Measurements from ENCODE around the gene UCK2. TPM values are rescaled to one million over a fixed set of nuclear protein-coding genes. Genes with fewer than 3 reads are reported as not detected.

UCK2 gene
- total RNA-seq, 2 donors from 2014 or later: 65.8 to 73.6 TPM

DNA sequence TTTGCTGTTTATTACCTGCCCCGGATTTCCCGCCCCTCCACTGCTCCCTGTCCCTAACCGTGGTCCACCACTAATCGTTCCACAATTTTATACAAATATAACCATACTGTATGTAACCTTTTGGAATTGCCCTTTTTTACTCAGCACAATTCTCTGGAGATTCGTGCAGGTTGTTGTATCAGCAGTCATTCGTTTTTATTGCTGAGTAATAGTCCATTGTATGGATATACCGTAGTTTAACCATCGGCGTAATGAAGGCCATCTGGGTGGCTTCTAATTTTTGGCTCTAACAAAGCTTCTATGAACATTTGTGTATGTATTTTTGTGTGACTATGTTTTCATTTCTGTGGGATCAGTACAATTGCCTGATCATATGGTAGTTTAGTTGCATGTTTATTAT is 50.0 kb downstream of the UCK2 start:
- Mint-ChIP-seq H3K9me3 (peaks cover 46% of the 10 kb centered on the region), H3K27ac (no peak overlapping the region), H3K27me3 (ENCODE audit: insufficient read depth) (no peaks in the 10 kb centered on the region), H3K4me1 (peaks cover 15% of the 10 kb centered on the region), H3K36me3 (ENCODE audit: low read depth) (peaks cover 49% of the 10 kb centered on the region), H3K4me3 (no peak overlapping the region)
- DNase-seq: no peak
- H3K9me3 ChIP-seq (ENCODE audit: control insufficient read depth, low read length): peaks cover 43% of the 10 kb centered on the region
- TF ChIP-seq, protein P1, sequence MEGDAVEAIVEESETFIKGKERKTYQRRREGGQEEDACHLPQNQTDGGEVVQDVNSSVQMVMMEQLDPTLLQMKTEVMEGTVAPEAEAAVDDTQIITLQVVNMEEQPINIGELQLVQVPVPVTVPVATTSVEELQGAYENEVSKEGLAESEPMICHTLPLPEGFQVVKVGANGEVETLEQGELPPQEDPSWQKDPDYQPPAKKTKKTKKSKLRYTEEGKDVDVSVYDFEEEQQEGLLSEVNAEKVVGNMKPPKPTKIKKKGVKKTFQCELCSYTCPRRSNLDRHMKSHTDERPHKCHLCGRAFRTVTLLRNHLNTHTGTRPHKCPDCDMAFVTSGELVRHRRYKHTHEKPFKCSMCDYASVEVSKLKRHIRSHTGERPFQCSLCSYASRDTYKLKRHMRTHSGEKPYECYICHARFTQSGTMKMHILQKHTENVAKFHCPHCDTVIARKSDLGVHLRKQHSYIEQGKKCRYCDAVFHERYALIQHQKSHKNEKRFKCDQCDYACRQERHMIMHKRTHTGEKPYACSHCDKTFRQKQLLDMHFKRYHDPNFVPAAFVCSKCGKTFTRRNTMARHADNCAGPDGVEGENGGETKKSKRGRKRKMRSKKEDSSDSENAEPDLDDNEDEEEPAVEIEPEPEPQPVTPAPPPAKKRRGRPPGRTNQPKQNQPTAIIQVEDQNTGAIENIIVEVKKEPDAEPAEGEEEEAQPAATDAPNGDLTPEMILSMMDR (conservative IDR thresholded peaks at IDR 0.05): no peak
- H3K27ac ChIP-seq (ENCODE audit: low read depth, low read length): no peak overlapping the region
- H3K4me3 ChIP-seq (ENCODE audit: low read length): peak overlapping the region; percentile 31
- no peaks in the 10 kb centered on the region for H3K27me3 ChIP-seq (ENCODE audit: control insufficient read depth, insufficient read depth, low read length, poor library complexity, severe bottlenecking)
- H3K36me3 ChIP-seq (ENCODE audit: control insufficient read depth, insufficient read depth, low read length): peaks cover 23% of the 10 kb centered on the region
- WGBS, 2 experiments (ENCODE audit: insufficient coverage in 1 of 2, insufficient read length in 1 of 2): 87 to 96% methylated on average over 9 of the region's 9 CpGs
- no peak overlapping the region for H3K9ac ChIP-seq (ENCODE audit: extremely low read depth, low read length, poor library complexity, severe bottlenecking)
- peaks cover 15% of the 10 kb centered on the region for H3K4me1 ChIP-seq (ENCODE audit: control insufficient read depth, insufficient read depth, low read length)

DNA sequence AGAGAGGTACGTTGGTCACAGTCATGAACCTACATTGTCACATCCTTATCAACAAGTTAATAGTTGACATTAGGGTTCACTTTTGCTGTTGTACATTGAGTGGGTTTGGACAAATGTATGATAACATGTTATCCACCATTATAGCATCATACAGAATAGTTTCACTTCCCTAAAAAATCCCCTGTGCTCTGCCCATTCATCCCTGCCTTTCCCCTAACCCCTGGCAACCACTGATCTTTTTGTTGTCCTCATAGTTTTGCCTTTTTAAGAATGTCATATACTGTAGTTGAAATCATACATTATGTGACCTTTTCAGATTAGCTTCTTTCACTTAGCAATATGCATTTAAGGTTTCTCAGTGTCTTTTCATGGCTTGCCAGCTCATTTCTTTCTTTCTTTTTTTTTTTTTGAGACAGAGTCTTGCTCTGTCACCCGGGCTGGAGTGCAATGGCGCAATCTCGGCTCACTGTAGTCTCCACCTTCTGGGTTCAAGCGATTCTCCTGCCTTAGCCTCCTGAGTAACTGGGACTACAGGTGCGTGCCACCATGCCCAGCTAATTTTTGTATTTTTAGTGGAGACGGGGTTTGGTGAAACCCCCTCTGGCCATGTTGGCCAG is 50.6 kb downstream of the UCK2 start:
- Mint-ChIP-seq H3K36me3 (ENCODE audit: low read depth) (peaks cover 45% of the 10 kb centered on the region), H3K27me3 (ENCODE audit: insufficient read depth) (no peaks in the 10 kb centered on the region), H3K9me3 (peaks cover 40% of the 10 kb centered on the region), H3K4me3 (no peak overlapping the region), H3K4me1 (peaks cover 18% of the 10 kb centered on the region), H3K27ac (no peak overlapping the region)
- H3K27ac ChIP-seq (ENCODE audit: low read depth, low read length): no peak overlapping the region
- peaks cover 16% of the 10 kb centered on the region for H3K36me3 ChIP-seq (ENCODE audit: control insufficient read depth, insufficient read depth, low read length)
- no peak for DNase-seq
- TF ChIP-seq, protein P1 (conservative IDR thresholded peaks at IDR 0.05): no peak
- no peaks in the 10 kb centered on the region for H3K27me3 ChIP-seq (ENCODE audit: control insufficient read depth, insufficient read depth, low read length, poor library complexity, severe bottlenecking)
- 81 to 95% methylated on average over 6 to 7 of the region's 7 CpGs for WGBS, 2 experiments (ENCODE audit: insufficient coverage in 1 of 2, insufficient read length in 1 of 2)
- peak overlapping the region; percentile 31 for H3K4me3 ChIP-seq (ENCODE audit: low read length)
- H3K9ac ChIP-seq (ENCODE audit: extremely low read depth, low read length, poor library complexity, severe bottlenecking): no peak overlapping the region
- H3K9me3 ChIP-seq (ENCODE audit: control insufficient read depth, low read length): peaks cover 36% of the 10 kb centered on the region
- peaks cover 15% of the 10 kb centered on the region for H3K4me1 ChIP-seq (ENCODE audit: control insufficient read depth, insufficient read depth, low read length)

DNA sequence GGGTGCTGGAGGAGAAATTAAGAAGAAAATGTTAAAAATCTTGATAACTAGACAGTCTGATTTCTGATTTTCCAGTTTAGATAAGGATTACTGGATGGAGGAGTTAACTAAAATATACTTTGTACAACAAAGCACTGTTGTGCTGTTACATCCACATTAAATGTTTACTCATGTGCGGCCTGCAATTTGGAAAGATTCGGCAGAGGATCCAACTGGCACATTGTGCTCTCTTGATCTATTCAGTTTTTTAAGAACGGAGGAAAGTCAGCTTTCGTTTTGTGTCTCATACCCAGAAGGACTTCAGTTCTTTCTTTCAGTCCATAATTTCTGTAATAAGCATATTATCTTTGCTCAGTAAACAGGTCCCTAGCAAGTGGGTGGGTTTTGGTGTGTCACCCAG is 52.5 kb downstream of the UCK2 start:
- TF ChIP-seq, protein P1 (conservative IDR thresholded peaks at IDR 0.05): no peak
- H3K4me3 ChIP-seq (ENCODE audit: low read length): no peak overlapping the region
- WGBS, 2 experiments (ENCODE audit: insufficient coverage in 1 of 2, insufficient read length in 1 of 2): 96 to 100% methylated on average over 4 of the region's 4 CpGs
- no peak overlapping the region for H3K9ac ChIP-seq (ENCODE audit: extremely low read depth, low read length, poor library complexity, severe bottlenecking)
- peaks cover 23% of the 10 kb centered on the region for H3K4me1 ChIP-seq (ENCODE audit: control insufficient read depth, insufficient read depth, low read length)
- H3K27me3 ChIP-seq (ENCODE audit: control insufficient read depth, insufficient read depth, low read length, poor library complexity, severe bottlenecking): no peaks in the 10 kb centered on the region
- Mint-ChIP-seq H3K4me1 (peaks cover 34% of the 10 kb centered on the region), H3K4me3 (no peak overlapping the region), H3K36me3 (ENCODE audit: low read depth) (peaks cover 35% of the 10 kb centered on the region), H3K27ac (peak overlapping the region; percentile 38), H3K9me3 (peaks cover 26% of the 10 kb centered on the region), H3K27me3 (ENCODE audit: insufficient read depth) (no peaks in the 10 kb centered on the region)
- DNase-seq: no peak
- H3K9me3 ChIP-seq (ENCODE audit: control insufficient read depth, low read length): peaks cover 28% of the 10 kb centered on the region
- H3K36me3 ChIP-seq (ENCODE audit: control insufficient read depth, insufficient read depth, low read length): peaks cover 15% of the 10 kb centered on the region
- H3K27ac ChIP-seq (ENCODE audit: low read depth, low read length): no peak overlapping the region

All from endodermal cell (in vitro differentiated cells).